GM06990 (cell line): Measurements from ENCODE around the gene OSER1.
A peak's percentile ranks its signal among the peaks of the same experiment; 100 is the strongest.
"Not testable (repeated sequence)": the region's sequence is repeated elsewhere in the genome, so short reads cannot be mapped to it uniquely, and the experiment has no call there.

Experiments used
- DNase-seq: peaks from one replicate; pipeline ENCODE4 v3.0.0-alpha.2; 2011; ENCODE audit not compliant: insufficient read length; ENCODE audit errors: extremely low read depth
- H3K27me3 ChIP-seq: replicated peaks from 2 replicates; pipeline ENCODE4 v1.6.0; 2011; ENCODE audit warnings: low read length; ENCODE audit not compliant: control insufficient read depth, insufficient read depth
- H3K36me3 ChIP-seq: 2 replicates; pipeline ENCODE4 v1.5.1; 2011; ENCODE audit warnings: low read length; ENCODE audit not compliant: control insufficient read depth, insufficient read depth
- H3K4me3 ChIP-seq: replicated peaks from 2 replicates; pipeline ENCODE4 v1.5.1; 2011; ENCODE audit warnings: low read depth, mild to moderate bottlenecking, control low read depth, low read length
- TF ChIP-seq, protein P1 (sequence below): IDR thresholded peaks from 2 replicates; pipeline ENCODE4 v1.5.1; 2011; ENCODE audit warnings: low read length, control low read depth, mild to moderate bottlenecking, inconsistent platforms; ENCODE audit not compliant: insufficient read depth, poor library complexity, severe bottlenecking

OSER1 gene

DNA sequence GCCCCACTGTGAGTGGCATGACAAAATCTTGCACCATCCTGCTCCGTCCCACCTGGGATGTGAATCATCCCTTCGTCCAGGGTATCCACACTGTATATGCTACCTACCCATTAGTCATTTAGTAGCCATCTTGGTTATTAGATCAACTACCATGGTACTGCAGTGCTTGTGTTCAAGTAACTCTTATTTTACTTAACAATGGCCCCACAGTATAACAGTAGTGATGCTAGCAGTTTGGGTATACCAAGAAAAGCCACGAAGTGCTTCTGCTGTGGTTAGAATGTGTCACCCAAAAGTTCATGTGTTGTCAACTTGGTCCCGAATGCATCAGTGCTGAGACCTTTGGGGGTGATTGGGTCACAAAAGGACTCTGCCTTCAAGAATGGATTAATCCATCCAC, 11.7 kb downstream of the OSER1 start:
- DNase-seq = no peak
- peaks cover 10% of the 10 kb centered on the region for H3K36me3 ChIP-seq

DNA sequence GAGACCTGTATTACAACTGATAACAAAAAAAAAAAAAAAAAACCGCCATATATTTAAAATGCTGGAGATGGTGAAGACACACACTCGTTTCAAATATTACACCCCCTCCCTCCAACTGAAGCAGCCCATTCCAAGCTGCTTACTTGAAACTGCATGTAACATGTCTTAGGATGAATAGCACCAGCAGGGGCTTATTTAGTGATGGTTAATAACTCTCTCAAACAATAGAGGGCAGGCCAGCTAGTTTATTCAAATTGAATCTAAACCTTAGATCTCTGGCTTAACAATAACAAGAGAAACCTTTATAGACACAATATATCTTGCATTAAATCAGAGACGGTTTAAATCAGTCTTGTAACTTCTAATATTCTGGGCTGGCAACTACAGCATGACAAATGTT, 14.3 kb downstream of the OSER1 start:
- no peaks in the 10 kb centered on the region for H3K27me3 ChIP-seq
- DNase-seq = no peak
- TF ChIP-seq, protein P1, sequence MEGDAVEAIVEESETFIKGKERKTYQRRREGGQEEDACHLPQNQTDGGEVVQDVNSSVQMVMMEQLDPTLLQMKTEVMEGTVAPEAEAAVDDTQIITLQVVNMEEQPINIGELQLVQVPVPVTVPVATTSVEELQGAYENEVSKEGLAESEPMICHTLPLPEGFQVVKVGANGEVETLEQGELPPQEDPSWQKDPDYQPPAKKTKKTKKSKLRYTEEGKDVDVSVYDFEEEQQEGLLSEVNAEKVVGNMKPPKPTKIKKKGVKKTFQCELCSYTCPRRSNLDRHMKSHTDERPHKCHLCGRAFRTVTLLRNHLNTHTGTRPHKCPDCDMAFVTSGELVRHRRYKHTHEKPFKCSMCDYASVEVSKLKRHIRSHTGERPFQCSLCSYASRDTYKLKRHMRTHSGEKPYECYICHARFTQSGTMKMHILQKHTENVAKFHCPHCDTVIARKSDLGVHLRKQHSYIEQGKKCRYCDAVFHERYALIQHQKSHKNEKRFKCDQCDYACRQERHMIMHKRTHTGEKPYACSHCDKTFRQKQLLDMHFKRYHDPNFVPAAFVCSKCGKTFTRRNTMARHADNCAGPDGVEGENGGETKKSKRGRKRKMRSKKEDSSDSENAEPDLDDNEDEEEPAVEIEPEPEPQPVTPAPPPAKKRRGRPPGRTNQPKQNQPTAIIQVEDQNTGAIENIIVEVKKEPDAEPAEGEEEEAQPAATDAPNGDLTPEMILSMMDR = no peak
- peaks cover 10% of the 10 kb centered on the region for H3K36me3 ChIP-seq
- H3K4me3 ChIP-seq = no peak overlapping the region

More for the DNA sequence above, 11.7 kb downstream of the OSER1 start:
- H3K4me3 ChIP-seq = no peak overlapping the region
- TF ChIP-seq, protein P1 = no peak
- H3K27me3 ChIP-seq = no peaks in the 10 kb centered on the region

DNA sequence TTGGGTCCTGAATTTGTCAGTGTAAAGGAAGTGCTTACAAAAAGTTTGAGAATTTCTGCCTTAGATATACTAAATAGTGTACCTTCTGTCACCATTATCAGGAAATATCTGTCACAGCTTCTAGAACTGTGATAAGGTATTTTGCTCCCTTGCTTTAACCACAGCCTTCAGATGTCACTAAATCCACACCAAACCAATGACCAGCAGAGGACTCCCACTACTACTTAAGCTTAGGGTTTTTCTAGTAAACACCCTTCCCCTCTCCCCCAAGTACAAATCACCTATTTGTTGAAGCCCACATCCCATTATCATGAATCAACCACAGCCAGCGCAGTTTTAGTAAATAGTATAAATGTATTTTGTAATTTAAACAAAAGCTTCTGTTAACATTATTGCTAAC, 15.0 kb downstream of the OSER1 start:
- DNase-seq = no peak
- TF ChIP-seq, protein P1 = no peak
- Histone ChIP-seq H3K4me3 (no peak overlapping the region), H3K27me3 (no peaks in the 10 kb centered on the region), H3K36me3 (peaks cover 10% of the 10 kb centered on the region)

DNA sequence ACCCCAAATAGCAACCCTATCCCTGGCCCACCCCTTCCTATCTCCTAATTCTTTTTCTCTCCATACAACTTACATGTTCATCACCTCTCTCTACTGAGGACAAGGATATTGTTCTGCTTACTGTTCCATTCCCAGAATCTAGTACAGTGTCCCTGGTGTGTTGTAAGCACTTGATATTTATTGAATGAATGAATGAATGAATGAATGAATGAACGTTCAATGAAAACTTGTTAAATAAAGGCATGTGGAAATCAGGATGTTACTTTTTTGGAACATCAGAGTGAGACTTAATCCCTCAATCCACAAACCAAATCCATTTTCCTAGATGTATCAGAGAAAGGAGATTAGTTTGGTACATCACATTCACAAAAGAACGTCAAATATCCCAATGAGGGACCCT, 16.8 kb downstream of the OSER1 start:
- DNase-seq = no peak
- TF ChIP-seq, protein P1 = no peak
- Histone ChIP-seq H3K36me3 (peaks cover 5% of the 10 kb centered on the region), H3K4me3 (no peak overlapping the region), H3K27me3 (no peaks in the 10 kb centered on the region)

DNA sequence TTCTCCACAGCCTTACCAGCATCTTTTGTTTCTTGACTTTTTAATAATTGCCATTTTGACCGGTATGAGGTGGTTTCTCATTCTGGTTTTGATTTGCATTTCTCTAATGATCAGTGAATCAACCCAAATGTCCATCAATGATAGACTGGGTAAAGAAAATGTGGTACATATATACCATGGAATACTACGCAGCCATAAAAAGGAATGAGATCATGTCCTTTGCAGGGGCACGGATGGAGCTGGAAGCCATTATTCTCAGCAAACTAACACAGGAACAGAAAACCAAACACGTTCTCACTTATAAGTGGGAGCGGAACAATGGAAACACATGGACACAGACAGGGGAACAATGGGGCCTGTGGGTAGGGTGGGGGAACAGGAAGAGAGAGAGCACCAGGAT, 18.9 kb downstream of the OSER1 start:
- not testable (repeated sequence) for DNase-seq, H3K27me3 ChIP-seq, H3K4me3 ChIP-seq, H3K36me3 ChIP-seq

DNA sequence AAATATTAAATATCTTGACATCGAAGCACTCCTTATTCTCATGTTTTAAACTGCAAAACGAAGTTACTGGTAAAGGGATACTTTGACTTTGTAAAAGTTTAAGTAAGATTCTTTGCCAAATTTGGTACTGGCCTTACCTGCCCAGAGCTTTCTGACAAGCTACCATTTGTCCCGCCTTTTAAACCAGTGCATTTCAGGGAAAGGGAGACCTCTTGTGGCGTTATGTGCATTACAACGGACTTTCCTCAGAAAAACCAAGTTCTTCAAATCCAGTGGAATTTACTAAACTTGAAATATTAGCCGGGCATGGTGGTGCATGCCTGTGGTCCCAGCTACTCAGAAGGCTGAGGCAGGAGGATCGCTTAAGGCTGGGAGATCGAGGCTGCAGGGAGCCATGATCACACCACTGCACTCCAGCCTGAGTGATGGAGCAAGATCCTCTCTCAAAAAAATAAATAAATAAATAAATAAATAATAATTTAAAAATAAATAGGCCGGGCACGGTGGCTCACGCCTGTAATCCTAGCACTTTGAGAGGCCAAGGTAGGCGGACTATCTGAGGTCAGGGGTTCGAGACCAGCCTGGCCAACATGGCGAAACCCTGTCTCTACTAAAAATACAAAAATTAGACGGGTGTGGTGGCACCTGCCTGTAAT, 20.2 kb downstream of the OSER1 start:
- TF ChIP-seq, protein P1 = peak; percentile 69
- DNase-seq = peak; percentile 34
- not testable (repeated sequence) for H3K27me3 ChIP-seq, H3K4me3 ChIP-seq, H3K36me3 ChIP-seq
